ENCODE measurements around the gene FAT2. TPM values are rescaled to one million over a fixed set of nuclear protein-coding genes. Genes with fewer than 3 reads are reported as not detected.

The FAT2 gene
- total and polyA plus RNA-seq, 10 of the 15 experiments (the other 5 are each of a cell fraction or from before 2014, with no cell fraction given): 0.01 to 0.06 (median 0.03) TPM; not detected in 3

- in situ Hi-C loops (cut with MboI): no loop called here
- SMC1A ChIA-PET (ENCODE audit: uncharacterized antibody, unreplicated experiment): interaction anchor here (1.1 to 2.7 kb wide), 2 partner anchors 13 to 15 kb away, joined by 3 to 8 read pairs; no protein-coding TSS in a partner anchor
- H3K9ac ChIP-seq (ENCODE audit: control insufficient read depth, insufficient read depth, low read length): no peak overlapping the region
- H3K4me3 ChIP-seq: no peak overlapping the region
- H3K4me1 ChIP-seq (ENCODE audit: control insufficient read depth, insufficient read depth, low read length): no peaks in the 10 kb centered on the region
- BruUV-seq (replicated peaks): no TSS peak
- ATAC-seq: no peak
- no peaks in the 10 kb centered on the region for H3K27me3 ChIP-seq (replicated peaks in 1 of 2; ENCODE audit: control insufficient read depth in 2 of 2, insufficient read depth in 2 of 2, low read length in 1 of 2)
- RAD21 ChIA-PET (ENCODE audit: unreplicated experiment): no interaction called here
- no peak overlapping the region for H3K4me2 ChIP-seq (ENCODE audit: control insufficient read depth, insufficient read depth)
- no peaks in the 10 kb centered on the region; the same call in 1 of the 2 replicates for H4K20me1 ChIP-seq (ENCODE audit: control insufficient read depth, insufficient read depth)
- POLR2A ChIA-PET: no interaction called here
- H3K36me3 ChIP-seq (ENCODE audit: control insufficient read depth in 2 of 2, insufficient read depth in 2 of 2, low read length in 1 of 2): no peaks in the 10 kb centered on the region
- TF ChIP-seq STAT1 (conservative IDR thresholded peaks at IDR 0.05): no peak
- intact Hi-C loops (cut with micrococcal nuclease; ENCODE audit: unreplicated experiment): no loop called here
- no peaks in the 10 kb centered on the region for H3K79me2 ChIP-seq (ENCODE audit: control insufficient read depth, insufficient read depth, low read length)
- DNase-seq (ENCODE audit: low read depth, low spot score): no peak
- FAIRE-seq: no peak
- WGBS (ENCODE audit: insufficient coverage, insufficient replicate concordance, low lambda C conversion rate, missing lambda C conversion rate): 45% methylated on average over 11 of the region's 11 CpGs
- no peaks in the 10 kb centered on the region for H3K9me3 ChIP-seq (replicated peaks; ENCODE audit: control insufficient read depth, insufficient read depth, low read length)
- H2AFZ ChIP-seq (ENCODE audit: control insufficient read depth, low read depth, low read length): no peak overlapping the region
- CTCF ChIA-PET: interaction anchor here (1.0 kb wide), 1 partner anchor 15 kb away, joined by 3 read pairs; no protein-coding TSS in a partner anchor
- no peak overlapping the region for H3K27ac ChIP-seq (ENCODE audit: control insufficient read depth, insufficient read depth)
Observed at GRCh38 chr5:151595411-151595826, 4.3 kb upstream of the FAT2 start.

- ChIA-PET POLR2A (no interaction called here), CTCF (no interaction called here), RAD21 (ENCODE audit: unreplicated experiment) (no interaction called here), SMC1A (ENCODE audit: uncharacterized antibody, unreplicated experiment) (interaction anchor here (0.9 to 1.5 kb wide), 4 partner anchors 24 to 69 kb away, joined by 3 to 4 read pairs (median 3); no protein-coding TSS in a partner anchor)
- Histone ChIP-seq H3K27me3 (replicated peaks in 1 of 2; ENCODE audit: control insufficient read depth in 2 of 2, insufficient read depth in 2 of 2, low read length in 1 of 2) (peaks cover 0 to 1% of the 10 kb centered on the region in 2 experiments; a peak in 1 of 4 replicates), H2AFZ (ENCODE audit: control insufficient read depth, low read depth, low read length) (no peak overlapping the region), H3K4me3 (no peak overlapping the region), H4K20me1 (ENCODE audit: control insufficient read depth, insufficient read depth) (no peaks in the 10 kb centered on the region; the same call in 1 of the 2 replicates), H3K36me3 (ENCODE audit: control insufficient read depth in 2 of 2, insufficient read depth in 2 of 2, low read length in 1 of 2) (no peaks in the 10 kb centered on the region), H3K27ac (ENCODE audit: control insufficient read depth, insufficient read depth) (no peak overlapping the region), H3K79me2 (ENCODE audit: control insufficient read depth, insufficient read depth, low read length) (no peaks in the 10 kb centered on the region), H3K4me1 (ENCODE audit: control insufficient read depth, insufficient read depth, low read length) (no peaks in the 10 kb centered on the region), H3K9ac (ENCODE audit: control insufficient read depth, insufficient read depth, low read length) (no peak overlapping the region), H3K9me3 (replicated peaks; ENCODE audit: control insufficient read depth, insufficient read depth, low read length) (no peaks in the 10 kb centered on the region), H3K4me2 (ENCODE audit: control insufficient read depth, insufficient read depth) (no peak overlapping the region)
- 5% methylated on average over 10 of the region's 10 CpGs for WGBS (ENCODE audit: insufficient coverage, insufficient replicate concordance, low lambda C conversion rate, missing lambda C conversion rate)
- peak; percentile 82 for ATAC-seq
- BruUV-seq (replicated peaks): no TSS peak
- intact Hi-C loops (cut with micrococcal nuclease; ENCODE audit: unreplicated experiment) (no loop called here), in situ Hi-C loops (cut with MboI) (no loop called here)
- TF ChIP-seq RAD51 (IDR thresholded peaks at IDR 0.05) (peak; percentile 82), IKZF1 (conservative IDR thresholded peaks at IDR 0.05) (peak; percentile 21; the same call in 1 of the 2 replicates), MXI1 (IDR thresholded peaks at IDR 0.05; ENCODE audit: low read depth, low read length) (no peak), MTA2 (IDR thresholded peaks at IDR 0.05; ENCODE audit: low read depth) (peak; percentile 33; the same call in 1 of the 2 replicates), DPF2 (IDR thresholded peaks at IDR 0.05) (peak; percentile 31; the same call in 1 of the 2 replicates), SMAD5 (IDR thresholded peaks at IDR 0.05; ENCODE audit: low read depth) (no peak), IKZF2 (IDR thresholded peaks at IDR 0.05) (peak in 1 of 2 experiments; percentile 11; a peak in 1 of 4 replicates), CTCF (IDR thresholded peaks at IDR 0.05 in 2 of 3, conservative IDR thresholded peaks at IDR 0.05 in 1 of 3; ENCODE audit: control insufficient read depth in 2 of 3, extremely low read depth in 1 of 3, insufficient read depth in 1 of 3, low read depth in 3 of 3, low read length in 3 of 3) (no peak), BHLHE40 (IDR thresholded peaks at IDR 0.05; ENCODE audit: borderline replicate concordance in 1 of 2, low read depth in 2 of 2, low read length in 1 of 2) (peak; percentile 86 to 96), JUND (IDR thresholded peaks at IDR 0.05; ENCODE audit: low read depth, low read length) (no peak)
- no peak for FAIRE-seq
- DNase-seq (ENCODE audit: low read depth, low spot score): no peak
Observed at GRCh38 chr5:151592855-151593408, 1.8 kb upstream of the FAT2 start.
